Left lung (tissue), 10 donors: Measurements from ENCODE around the gene CERKL. TPM values are rescaled to one million over a fixed set of nuclear protein-coding genes. Genes with fewer than 3 reads are reported as not detected.

ENCODE experiments used
- ATAC-seq: fragments of 200-7000 bp; cut with Tn5 transposase; one replicate; pipeline ENCODE4 v1.9.1; 2020; ENCODE audit warnings: moderate library complexity
- DNase-seq, 4 donors: peaks; one replicate each; pipeline ENCODE4 v3.0.0-alpha.2; 2013 to 2020
- H3K27ac ChIP-seq, 2 donors: fragments of 200-600 bp; sonication (generic) in 1 of 2; one replicate each; pipeline versions ENCODE4 v1.5.0 to v1.8.0; 2020 to 2021
- H3K27me3 ChIP-seq, 2 donors: fragments of 200-600 bp; sonication (generic) in 1 of 2; one replicate each; pipeline versions ENCODE4 v1.5.0 to v1.8.0; 2020 to 2021
- H3K36me3 ChIP-seq, 2 donors: fragments of 200-600 bp; sonication (generic) in 1 of 2; one replicate each; pipeline versions ENCODE4 v1.5.0 to v1.8.0; 2020 to 2021
- H3K4me1 ChIP-seq, 2 donors: fragments of 200-600 bp; one replicate each; pipeline ENCODE4 v1.8.0; 2021
- H3K4me3 ChIP-seq, 2 donors: fragments of 200-600 bp; sonication (generic) in 1 of 2; one replicate each; pipeline versions ENCODE4 v1.5.0 to v1.8.0; 2020 to 2021; ENCODE audit warnings: mild to moderate bottlenecking in 1 of 2
- H3K9me3 ChIP-seq, 2 donors: fragments of 200-600 bp; sonication (generic) in 1 of 2; one replicate each; pipeline versions ENCODE4 v1.5.0 to v1.8.0; 2020 to 2021
- CTCF ChIP-seq, 2 donors: fragments of 200-600 bp; sonication (generic) in 1 of 2; IDR thresholded peaks; one replicate each; pipeline versions ENCODE4 v1.5.0 to v1.8.0; 2021; ENCODE audit warnings: antibody characterized with exemption in 2 of 2
- intact Hi-C, 2 donors: fragments of 100-400 bp; cut with DNase I; formaldehyde crosslinking; loops; one replicate each; pipeline versions ENCODE4 v1.11.2 to v1.14.2; 2022
- polyA plus RNA-seq, 6 donors: library from polyadenylated mRNA; unstranded; fragments of 120-200 nt; gene quantifications; one replicate each; pipeline ENCODE4 v1.2.1, GENCODE V29; 2013; ENCODE audit not compliant: insufficient read length in 6 of 6
- total RNA-seq, 2 donors: library from RNA; stranded (reverse); fragmentation: NEBNext Ultra II Directional; extraction: Animal tissue kit (Norgen Biotek cat#: 25700); gene quantifications; one replicate each; pipeline ENCODE4 v1.2.1, GENCODE V29; 2021
- donor health status: DM: no; HTN: yes; CAD: no.
- donor health status: DM: no; HTN: no; CAD: no.

The CERKL gene
- total and polyA plus RNA-seq, 8 donors, result 0.41 to 10.1 (median 7.6) TPM

GRCh38 chr2:181540421-181540820 is 116.5 kb downstream of the CERKL start:
- H3K27ac ChIP-seq, result no peak overlapping the region
- H3K4me1 ChIP-seq, result no peaks in the 10 kb centered on the region
- TF ChIP-seq CTCF (IDR thresholded peaks at IDR 0.05), result no peak
- H3K9me3 ChIP-seq, result no peaks in the 10 kb centered on the region
- ATAC-seq (no peak), DNase-seq (no peak)
- H3K4me3 ChIP-seq, result no peak overlapping the region
- H3K27me3 ChIP-seq, result no peaks in the 10 kb centered on the region
- intact Hi-C loops, result no loop called here
- peaks cover 0 to 11% of the 10 kb centered on the region in 2 donors for H3K36me3 ChIP-seq

GRCh38 chr2:181536730-181537129 is 120.2 kb downstream of the CERKL start:
- Histone ChIP-seq H3K4me3 (no peak overlapping the region), H3K36me3 (peaks cover 0 to 27% of the 10 kb centered on the region in 2 donors), H3K27ac (no peak overlapping the region), H3K4me1 (no peaks in the 10 kb centered on the region), H3K9me3 (no peaks in the 10 kb centered on the region), H3K27me3 (no peaks in the 10 kb centered on the region)
- DNase-seq (no peak), ATAC-seq (no peak)
- intact Hi-C loops, result no loop called here
- no peak for TF ChIP-seq CTCF (IDR thresholded peaks at IDR 0.05)

GRCh38 chr2:181528441-181528840 is 128.5 kb downstream of the CERKL start:
- Histone ChIP-seq H3K4me1 (no peaks in the 10 kb centered on the region), H3K4me3 (no peak overlapping the region), H3K9me3 (no peaks in the 10 kb centered on the region), H3K27me3 (no peaks in the 10 kb centered on the region), H3K36me3 (peaks cover 0 to 29% of the 10 kb centered on the region in 2 donors), H3K27ac (no peak overlapping the region)
- intact Hi-C loops, result no loop called here
- DNase-seq, result no peak
- no peak for ATAC-seq
- TF ChIP-seq CTCF (IDR thresholded peaks at IDR 0.05), result no peak

- intact Hi-C loops, result no loop called here
- no peak for TF ChIP-seq CTCF (IDR thresholded peaks at IDR 0.05)
Measured at GRCh38 chr2:181527058-181527457, 129.8 kb downstream of the CERKL start.

GRCh38 chr2:181526014-181526413 is 130.9 kb downstream of the CERKL start:
- Histone ChIP-seq H3K9me3 (no peaks in the 10 kb centered on the region), H3K4me1 (no peaks in the 10 kb centered on the region), H3K4me3 (no peak overlapping the region), H3K36me3 (peaks cover 0 to 28% of the 10 kb centered on the region in 2 donors), H3K27me3 (no peaks in the 10 kb centered on the region), H3K27ac (no peak overlapping the region)
- no peak for TF ChIP-seq CTCF (IDR thresholded peaks at IDR 0.05)
- intact Hi-C loops, result no loop called here
- DNase-seq (no peak), ATAC-seq (no peak)

More at GRCh38 chr2:181527058-181527457, 129.8 kb downstream of the CERKL start:
- Histone ChIP-seq H3K4me3 (no peak overlapping the region), H3K27me3 (no peaks in the 10 kb centered on the region), H3K27ac (no peak overlapping the region), H3K36me3 (peaks cover 0 to 33% of the 10 kb centered on the region in 2 donors), H3K4me1 (no peaks in the 10 kb centered on the region), H3K9me3 (no peaks in the 10 kb centered on the region)
- DNase-seq, result no peak
- ATAC-seq, result no peak
